ENCODE data around the gene PAPSS2.

PAPSS2 gene

DNA sequence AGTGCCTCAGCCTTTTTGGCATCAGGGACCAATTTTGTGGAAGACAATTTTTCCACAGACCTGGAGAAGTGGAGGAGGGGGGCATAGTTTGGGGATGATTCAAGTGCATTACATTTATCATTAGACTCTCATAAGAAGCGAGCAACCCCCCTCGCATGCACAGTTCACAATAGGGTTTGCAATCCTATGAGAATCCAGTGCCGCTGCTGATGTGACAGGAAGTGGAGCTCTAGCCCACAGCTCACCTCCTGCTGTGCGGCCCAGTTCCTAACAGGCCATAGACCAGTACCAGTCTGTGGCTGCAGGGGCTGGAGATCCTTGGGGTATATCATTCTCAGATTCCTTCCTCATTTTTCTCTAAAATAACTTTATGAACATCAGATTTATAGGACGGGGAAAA lies 107.6 kb downstream of the PAPSS2 start:
- no peak for DNase-seq
- H3K27ac Mint-ChIP-seq: no peak overlapping the region
- peaks cover under 1% of the 10 kb centered on the region for H3K4me1 Mint-ChIP-seq
- H3K36me3 Mint-ChIP-seq: peaks cover 27% of the 10 kb centered on the region
- H3K9me3 Mint-ChIP-seq: no peaks in the 10 kb centered on the region
- CTCF ChIA-PET: interaction anchor here (0.7 kb wide), 1 partner anchor 90 kb away, joined by 4 read pairs; no protein-coding TSS in a partner anchor
- no peaks in the 10 kb centered on the region for H3K27me3 Mint-ChIP-seq
- H3K4me3 Mint-ChIP-seq: no peak overlapping the region

GRCh38 chr10:87771871-87772500 lies 112.3 kb downstream of the PAPSS2 start:
- H3K9me3 Mint-ChIP-seq: no peaks in the 10 kb centered on the region
- no peak for DNase-seq
- no peaks in the 10 kb centered on the region for H3K4me1 Mint-ChIP-seq
- H3K27ac Mint-ChIP-seq: no peak overlapping the region
- CTCF ChIA-PET: interaction anchor here (1.3 to 1.9 kb wide), 3 partner anchors 12 to 115 kb away, joined by 3 to 5 read pairs (median 4); no protein-coding TSS in a partner anchor
- H3K36me3 Mint-ChIP-seq: peaks cover 29% of the 10 kb centered on the region
- H3K27me3 Mint-ChIP-seq: no peaks in the 10 kb centered on the region
- no peak overlapping the region for H3K4me3 Mint-ChIP-seq

DNA sequence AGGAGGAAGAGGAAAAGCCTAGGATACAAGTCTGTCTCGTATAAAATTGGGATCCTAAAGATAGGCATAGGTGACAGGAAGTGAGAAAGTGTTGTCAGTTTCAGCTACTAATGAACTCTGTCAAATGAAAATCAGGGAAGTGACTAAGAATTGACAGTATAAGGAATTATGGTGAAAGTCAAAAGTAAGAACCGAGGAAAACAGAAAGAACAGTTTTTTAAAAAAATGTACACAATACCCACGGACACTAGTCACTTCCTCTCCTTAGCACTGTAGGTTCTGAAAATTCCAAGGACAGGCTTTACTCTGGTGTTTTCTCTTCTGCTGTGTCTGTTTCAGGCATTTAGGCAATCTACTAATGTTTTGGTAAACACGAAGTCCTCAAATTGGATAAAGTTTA lies 116.1 kb downstream of the PAPSS2 start:
- DNase-seq: no peak
- CTCF ChIA-PET: interaction anchor here (0.6 to 1.2 kb wide), 3 partner anchors 116 to 242 kb away, joined by 3 to 4 read pairs (median 3); no protein-coding TSS in a partner anchor
- H3K27me3 Mint-ChIP-seq: no peaks in the 10 kb centered on the region
- H3K36me3 Mint-ChIP-seq: peaks cover 25% of the 10 kb centered on the region
- no peaks in the 10 kb centered on the region for H3K9me3 Mint-ChIP-seq
- no peak overlapping the region for H3K27ac Mint-ChIP-seq
- H3K4me3 Mint-ChIP-seq: no peak overlapping the region
- no peaks in the 10 kb centered on the region for H3K4me1 Mint-ChIP-seq

DNA sequence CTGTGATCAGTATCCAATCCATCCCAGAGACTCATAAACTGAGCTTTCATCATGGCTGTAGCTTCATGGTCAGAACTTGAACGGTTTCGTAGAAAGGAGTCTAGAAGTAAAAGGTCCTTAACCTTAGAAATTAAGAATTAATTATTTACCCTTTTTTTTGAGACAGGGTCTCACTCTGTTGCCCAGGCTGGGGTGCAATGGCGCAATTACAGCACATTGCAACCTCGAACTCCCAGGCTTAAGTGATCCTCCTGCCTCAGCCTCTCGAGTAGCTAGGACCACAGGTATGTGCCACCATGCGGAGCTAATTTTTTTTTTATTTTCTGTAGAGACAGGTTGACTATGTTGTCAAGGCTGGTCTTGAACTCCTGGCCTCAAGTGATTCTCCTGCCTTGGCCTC lies 116.7 kb downstream of the PAPSS2 start:
- no peak for DNase-seq
- H3K4me1 Mint-ChIP-seq: no peaks in the 10 kb centered on the region
- no peak overlapping the region for H3K27ac Mint-ChIP-seq
- CTCF ChIA-PET: interaction anchor here (1.0 to 1.2 kb wide), 2 partner anchors 118 to 243 kb away, joined by 3 read pairs; no protein-coding TSS in a partner anchor
- peaks cover 31% of the 10 kb centered on the region for H3K36me3 Mint-ChIP-seq
- no peaks in the 10 kb centered on the region for H3K9me3 Mint-ChIP-seq
- H3K27me3 Mint-ChIP-seq: no peaks in the 10 kb centered on the region
- H3K4me3 Mint-ChIP-seq: no peak overlapping the region

- CTCF ChIA-PET: no interaction called here
- peaks cover 41% of the 10 kb centered on the region for H3K36me3 Mint-ChIP-seq
- H3K9me3 Mint-ChIP-seq: no peaks in the 10 kb centered on the region
- no peaks in the 10 kb centered on the region for H3K27me3 Mint-ChIP-seq
- H3K27ac Mint-ChIP-seq: no peak overlapping the region
- no peak overlapping the region for H3K4me3 Mint-ChIP-seq
- no peak for DNase-seq
- H3K4me1 Mint-ChIP-seq: no peaks in the 10 kb centered on the region
Observed at GRCh38 chr10:87781545-87781944, 121.9 kb downstream of the PAPSS2 start.

DNA sequence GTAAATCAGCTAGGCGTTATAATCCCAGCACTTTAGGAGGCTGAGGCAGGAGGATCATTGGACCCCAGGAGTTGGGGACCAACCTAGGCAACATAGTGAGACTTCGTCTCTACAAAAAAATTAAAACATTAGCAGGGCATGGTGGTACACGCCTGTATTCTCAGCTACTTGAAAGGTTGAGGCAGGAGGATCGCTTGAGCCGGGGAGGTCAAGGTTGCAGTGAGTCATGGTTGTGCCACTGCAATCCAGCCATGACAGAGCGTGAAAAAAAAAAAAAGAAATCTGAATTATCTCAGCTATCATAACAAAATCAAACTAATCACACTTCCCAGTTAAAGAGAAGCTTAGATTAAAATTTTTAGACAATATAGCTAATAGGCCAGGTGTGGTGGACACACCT lies 123.0 kb downstream of the PAPSS2 start:
- no peak for DNase-seq
- CTCF ChIA-PET: interaction anchor here (0.8 to 1.0 kb wide), 2 partner anchors 8 to 19 kb away, joined by 3 to 4 read pairs; no protein-coding TSS in a partner anchor
- no peaks in the 10 kb centered on the region for H3K27me3 Mint-ChIP-seq
- H3K4me1 Mint-ChIP-seq: no peaks in the 10 kb centered on the region
- H3K4me3 Mint-ChIP-seq: no peak overlapping the region
- peaks cover 35% of the 10 kb centered on the region for H3K36me3 Mint-ChIP-seq
- no peaks in the 10 kb centered on the region for H3K9me3 Mint-ChIP-seq
- H3K27ac Mint-ChIP-seq: no peak overlapping the region

GRCh38 chr10:87786421-87786820 lies 126.7 kb downstream of the PAPSS2 start:
- Mint-ChIP-seq H3K27ac (no peak overlapping the region), H3K36me3 (peaks cover 40% of the 10 kb centered on the region), H3K4me3 (no peak overlapping the region), H3K27me3 (no peaks in the 10 kb centered on the region), H3K4me1 (no peaks in the 10 kb centered on the region), H3K9me3 (no peaks in the 10 kb centered on the region)
- CTCF ChIA-PET: no interaction called here
- no peak for DNase-seq

GRCh38 chr10:87790185-87790584 lies 130.5 kb downstream of the PAPSS2 start:
- no peak for DNase-seq
- no peak overlapping the region for H3K27ac Mint-ChIP-seq
- H3K4me3 Mint-ChIP-seq: no peak overlapping the region
- H3K9me3 Mint-ChIP-seq: no peaks in the 10 kb centered on the region
- no peaks in the 10 kb centered on the region for H3K27me3 Mint-ChIP-seq
- peaks cover 28% of the 10 kb centered on the region for H3K36me3 Mint-ChIP-seq
- CTCF ChIA-PET: no interaction called here
- no peaks in the 10 kb centered on the region for H3K4me1 Mint-ChIP-seq

- no peaks in the 10 kb centered on the region for H3K9me3 Mint-ChIP-seq
- no peak overlapping the region for H3K4me3 Mint-ChIP-seq
- no peaks in the 10 kb centered on the region for H3K27me3 Mint-ChIP-seq
- H3K36me3 Mint-ChIP-seq: peaks cover 38% of the 10 kb centered on the region
- DNase-seq: no peak
- CTCF ChIA-PET: no interaction called here
- H3K27ac Mint-ChIP-seq: no peak overlapping the region
- H3K4me1 Mint-ChIP-seq: peaks cover 10% of the 10 kb centered on the region
Observed at GRCh38 chr10:87794285-87794684, 134.6 kb downstream of the PAPSS2 start.
